Adrenal gland (tissue), 12 donors: ENCODE data around the gene TMEM175. TPM values are rescaled to one million over a fixed set of nuclear protein-coding genes. Genes with fewer than 3 reads are reported as not detected.

Experiments
- DNase-seq, 7 donors: peaks; one replicate each; pipeline ENCODE4 v3.0.0-alpha.2; 2019 to 2020
- H3K27ac ChIP-seq, 5 donors: fragments of 200-600 bp; sonication (generic) in 4 of 5; 1 replicate in 3 of 5; 2 replicates in 2 of 5; pipeline versions ENCODE4 v1.5.1 to v1.8.0; 2016 to 2020; ENCODE audit warnings: mild to moderate bottlenecking in 1 of 5
- H3K27me3 ChIP-seq: fragments of 200-600 bp; 2 replicates; pipeline ENCODE4 v1.8.0; 2021
- H3K36me3 ChIP-seq, 2 donors: fragments of 200-600 bp; replicated peaks in 1 of 2; 1 replicate in 1 of 2; 2 replicates in 1 of 2; pipeline versions ENCODE4 v1.5.1 to v1.8.0; 2018 to 2022
- H3K4me1 ChIP-seq, 2 donors: fragments of 200-600 bp; replicated peaks in 1 of 2; 1 replicate in 1 of 2; 2 replicates in 1 of 2; pipeline versions ENCODE4 v1.5.1 to v1.8.0; 2018 to 2021
- H3K4me3 ChIP-seq, 4 donors: fragments of 200-600 bp; sonication (generic) in 3 of 4; one replicate each; pipeline ENCODE4 v1.5.1; 2016 to 2018
- H3K9me3 ChIP-seq, 3 donors: fragments of 200-600 bp; sonication (generic) in 1 of 3; replicated peaks in 1 of 3; 1 replicate in 2 of 3; 2 replicates in 1 of 3; pipeline versions ENCODE4 v1.5.1 to v1.8.0; 2016 to 2021
- POLR2A ChIP-seq, 2 donors: fragments of 450-650 bp; IDR thresholded peaks; one replicate each; pipeline ENCODE4 v1.6.1; 2017; ENCODE audit warnings: antibody characterized with exemption in 2 of 2, mild to moderate bottlenecking in 2 of 2, moderate library complexity in 1 of 2
- WGBS, 4 donors: extraction: QIAGEN DNeasy Blood & Tissue Kit in 2 of 4; methylation state at CpG; one replicate each; pipeline versions ENCODE4 v1.1.5 to v1.1.7; 2013 to 2017; 5-methylcytosine and 5-hydroxymethylcytosine counted together
- intact Hi-C, 2 donors: fragments of 100-400 bp; cut with DNase I; formaldehyde crosslinking; loops; one replicate each; pipeline versions ENCODE4 v1.14.1 to v1.15.0; 2022 to 2023
- polyA plus RNA-seq, 3 donors: library from polyadenylated mRNA; stranded (reverse); fragments of 200-250 nt in 2 of 3; fragments of 350-450 nt in 1 of 3; fragmentation: Illumina TruSeq in 1 of 3; extraction: RNeasy Lipid Tissue Mini Kit (QIAGEN cat#74804) in 1 of 3; gene quantifications; one replicate each; pipeline ENCODE4 v1.2.3, GENCODE V29; 2013 to 2014
- total RNA-seq, 9 donors: library from RNA; depleted of rRNA in 4 of 9; stranded (reverse); fragments of >200 nt in 4 of 9; fragments of 120-200 nt in 1 of 9; fragmentation: NEBNext Ultra II Directional in 1 of 9; extraction: Animal tissue kit (Norgen Biotek cat#: 25700) in 1 of 9; gene quantifications; one replicate each; pipeline versions ENCODE4 v1.1.0 to v1.2.4, GENCODE V29; 2013 to 2023
- TF ChIP-seq, protein P1 (sequence below), 6 experiments: fragments of 450-650 bp in 4 of 6; fragments of 200-600 bp in 2 of 6; sonication (generic) in 1 of 6; IDR thresholded peaks; 1 replicate in 5 of 6; 2 replicates in 1 of 6; pipeline versions ENCODE4 v1.5.1 to v1.8.0; 2016 to 2021; ENCODE audit warnings: antibody characterized with exemption in 6 of 6, mild to moderate bottlenecking in 2 of 6, moderate library complexity in 1 of 6
- donor health status: healthy with polysubstance abuse.
- donor health status: Bipolar disorder and iron deficiency.
- donor health status: DM: yes; HTN: yes; CAD: no.
- donor health status: DM: no; HTN: no; CAD: no.
- donor health status: DM: no; HTN: no; CAD: no.
- donor health status: DM: yes; HTN: yes; CAD: no.

The TMEM175 gene
- total and polyA plus RNA-seq, 12 donors, result 20.2 to 142 (median 47.9) TPM

DNA sequence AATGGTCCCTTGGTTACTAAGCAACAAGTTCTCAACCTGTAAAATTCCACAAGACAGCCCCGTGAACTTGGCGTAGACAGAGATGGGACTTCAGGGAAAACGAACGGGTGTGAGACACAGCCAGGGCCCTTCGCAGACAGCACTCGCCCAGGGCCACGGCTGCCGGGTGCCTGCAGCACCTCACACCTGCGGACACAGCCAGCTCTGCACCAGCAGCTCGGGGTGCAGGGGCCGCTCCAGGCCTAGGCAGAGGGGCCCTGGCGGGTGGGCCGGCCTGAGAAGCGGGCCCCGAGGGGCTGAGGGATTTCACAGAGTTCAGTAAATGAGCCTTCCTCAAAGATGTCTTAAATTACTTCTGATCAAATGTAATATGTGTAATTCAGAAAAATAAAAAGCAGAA lies 34.1 kb upstream of the TMEM175 start:
- Histone ChIP-seq H3K9me3 (no peaks in the 10 kb centered on the region), H3K27me3 (no peaks in the 10 kb centered on the region), H3K36me3 (peaks cover 0 to 38% of the 10 kb centered on the region in 2 donors), H3K27ac (no peak overlapping the region), H3K4me3 (no peak overlapping the region), H3K4me1 (no peaks in the 10 kb centered on the region)
- WGBS, 4 donors, result 89 to 96% (median 93%) methylated on average over 15 of the region's 15 CpGs
- no peak for DNase-seq
- no peak for TF ChIP-seq POLR2A (IDR thresholded peaks at IDR 0.05)
- TF ChIP-seq, protein P1, sequence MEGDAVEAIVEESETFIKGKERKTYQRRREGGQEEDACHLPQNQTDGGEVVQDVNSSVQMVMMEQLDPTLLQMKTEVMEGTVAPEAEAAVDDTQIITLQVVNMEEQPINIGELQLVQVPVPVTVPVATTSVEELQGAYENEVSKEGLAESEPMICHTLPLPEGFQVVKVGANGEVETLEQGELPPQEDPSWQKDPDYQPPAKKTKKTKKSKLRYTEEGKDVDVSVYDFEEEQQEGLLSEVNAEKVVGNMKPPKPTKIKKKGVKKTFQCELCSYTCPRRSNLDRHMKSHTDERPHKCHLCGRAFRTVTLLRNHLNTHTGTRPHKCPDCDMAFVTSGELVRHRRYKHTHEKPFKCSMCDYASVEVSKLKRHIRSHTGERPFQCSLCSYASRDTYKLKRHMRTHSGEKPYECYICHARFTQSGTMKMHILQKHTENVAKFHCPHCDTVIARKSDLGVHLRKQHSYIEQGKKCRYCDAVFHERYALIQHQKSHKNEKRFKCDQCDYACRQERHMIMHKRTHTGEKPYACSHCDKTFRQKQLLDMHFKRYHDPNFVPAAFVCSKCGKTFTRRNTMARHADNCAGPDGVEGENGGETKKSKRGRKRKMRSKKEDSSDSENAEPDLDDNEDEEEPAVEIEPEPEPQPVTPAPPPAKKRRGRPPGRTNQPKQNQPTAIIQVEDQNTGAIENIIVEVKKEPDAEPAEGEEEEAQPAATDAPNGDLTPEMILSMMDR (IDR thresholded peaks at IDR 0.05), result no peak
- intact Hi-C loops, result no loop called here

DNA sequence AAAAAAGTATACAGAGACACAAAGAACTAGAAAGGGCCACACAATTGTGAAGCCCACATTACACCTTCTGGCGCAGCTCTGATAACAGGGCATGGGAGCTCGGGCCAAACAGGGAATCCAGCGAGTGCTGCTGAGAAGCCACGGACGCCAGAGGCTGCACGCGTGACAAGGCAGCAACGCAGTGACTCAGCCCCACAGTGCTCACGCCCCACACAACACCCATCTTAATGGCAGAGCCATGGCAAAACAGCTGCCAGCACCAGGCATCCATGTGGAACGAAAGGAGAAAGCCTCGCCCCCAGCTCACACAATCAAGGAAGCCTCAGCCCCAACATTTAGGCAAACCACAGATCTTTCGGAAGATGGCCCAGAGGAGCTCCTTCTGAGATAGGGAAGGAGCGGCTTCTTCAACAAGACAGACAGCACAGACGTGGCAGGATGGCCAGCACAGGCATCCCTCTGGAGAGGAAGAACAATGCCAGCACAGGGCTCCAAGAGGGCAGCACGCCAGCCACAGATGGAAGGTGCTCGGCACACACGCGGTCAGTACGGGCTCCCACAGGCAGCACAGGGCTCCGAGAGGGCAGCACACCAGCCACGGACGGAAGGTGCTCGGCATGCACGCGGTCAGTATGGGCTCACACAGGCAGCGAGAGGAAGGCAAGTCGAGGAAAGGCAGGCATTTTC lies 33.2 kb upstream of the TMEM175 start:
- no peak for TF ChIP-seq POLR2A (IDR thresholded peaks at IDR 0.05)
- TF ChIP-seq, protein P1 (IDR thresholded peaks at IDR 0.05), result no peak
- H3K36me3 ChIP-seq, result peaks cover 0 to 29% of the 10 kb centered on the region in 2 donors
- H3K27me3 ChIP-seq, result no peaks in the 10 kb centered on the region
- 92 to 96% (median 94%) methylated on average over 17 to 27 of the region's 27 CpGs for WGBS, 4 donors
- intact Hi-C loops, result no loop called here
- H3K4me1 ChIP-seq, result no peaks in the 10 kb centered on the region
- no peak for DNase-seq
- H3K4me3 ChIP-seq, result no peak overlapping the region
- no peaks in the 10 kb centered on the region for H3K9me3 ChIP-seq
- H3K27ac ChIP-seq, result no peak overlapping the region

DNA sequence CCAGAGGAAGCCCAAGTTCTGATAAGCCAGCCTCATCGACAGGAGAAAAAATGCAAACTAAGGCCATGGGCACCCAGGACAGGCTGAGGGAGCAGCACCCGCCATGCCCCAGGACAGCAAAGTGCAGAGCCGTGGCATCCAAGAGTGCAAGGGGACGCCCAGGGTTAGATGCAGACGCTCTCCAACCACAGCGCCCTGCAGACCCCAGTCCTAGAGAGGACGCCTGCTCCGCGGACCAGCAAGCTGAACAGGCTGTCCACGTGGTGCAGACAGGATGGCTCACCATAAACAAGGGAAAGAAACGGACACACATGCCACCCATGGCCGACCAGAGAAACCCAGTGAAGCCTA lies 32.7 kb upstream of the TMEM175 start:
- TF ChIP-seq, protein P1 (IDR thresholded peaks at IDR 0.05), result no peak
- no peak for TF ChIP-seq POLR2A (IDR thresholded peaks at IDR 0.05)
- Histone ChIP-seq H3K4me3 (no peak overlapping the region), H3K27ac (no peak overlapping the region), H3K27me3 (no peaks in the 10 kb centered on the region), H3K9me3 (no peaks in the 10 kb centered on the region), H3K4me1 (no peaks in the 10 kb centered on the region), H3K36me3 (peaks cover 0 to 29% of the 10 kb centered on the region in 2 donors)
- DNase-seq, result no peak
- intact Hi-C loops, result no loop called here
- 87 to 95% (median 94%) methylated on average over 12 of the region's 12 CpGs for WGBS, 4 donors

DNA sequence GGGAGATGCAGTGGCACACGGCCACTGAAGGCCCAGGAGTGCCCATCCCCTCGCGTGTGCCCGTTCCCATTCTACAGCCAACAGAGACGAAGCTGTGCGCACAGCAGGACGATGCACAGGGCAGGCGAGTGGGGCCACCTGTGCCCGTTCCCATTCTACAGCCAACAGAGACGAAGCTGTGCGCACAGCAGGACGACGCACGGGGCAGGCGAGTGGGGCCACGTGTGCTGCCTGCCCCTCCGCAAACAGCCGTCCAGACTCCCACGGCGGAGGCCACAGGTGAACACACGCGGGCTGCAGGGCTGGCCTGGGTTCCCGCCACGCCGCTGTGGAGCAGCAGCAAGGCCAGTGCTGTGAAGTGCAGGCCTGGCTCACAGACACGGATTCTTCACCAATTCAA lies 32.2 kb upstream of the TMEM175 start:
- Histone ChIP-seq H3K27ac (no peak overlapping the region), H3K36me3 (peaks cover 0 to 29% of the 10 kb centered on the region in 2 donors), H3K4me3 (no peak overlapping the region), H3K4me1 (no peaks in the 10 kb centered on the region), H3K9me3 (no peaks in the 10 kb centered on the region), H3K27me3 (no peaks in the 10 kb centered on the region)
- WGBS, 4 donors, result 89 to 94% (median 93%) methylated on average over 16 to 26 of the region's 26 CpGs
- no peak for DNase-seq
- TF ChIP-seq, protein P1 (IDR thresholded peaks at IDR 0.05), result no peak
- no peak for TF ChIP-seq POLR2A (IDR thresholded peaks at IDR 0.05)
- intact Hi-C loops, result no loop called here
